ENCODE measurements around the gene PSMA5. TPM values are rescaled to one million over a fixed set of nuclear protein-coding genes. Genes with fewer than 3 reads are reported as not detected.

The PSMA5 gene
- total RNA-seq, 2 donors from 2014 or later = 24.6 to 31.8 TPM

GRCh38 chr1:109404838-109405237, 21.4 kb downstream of the PSMA5 start:
- WGBS = 86% methylated on average over 4 of the region's 4 CpGs
- H3K4me3 ChIP-seq = no peak overlapping the region
- no peak overlapping the region for H3K27ac ChIP-seq
- intact Hi-C loops (cut with DNase I) = loop anchor here (5.0 kb wide), 1 partner anchor 143 kb away; no protein-coding TSS in a partner anchor
- TF ChIP-seq POLR2AphosphoS5 (IDR thresholded peaks at IDR 0.05) = no peak
- TF ChIP-seq POLR2A (IDR thresholded peaks at IDR 0.05) = no peak
- TF ChIP-seq, protein P1, sequence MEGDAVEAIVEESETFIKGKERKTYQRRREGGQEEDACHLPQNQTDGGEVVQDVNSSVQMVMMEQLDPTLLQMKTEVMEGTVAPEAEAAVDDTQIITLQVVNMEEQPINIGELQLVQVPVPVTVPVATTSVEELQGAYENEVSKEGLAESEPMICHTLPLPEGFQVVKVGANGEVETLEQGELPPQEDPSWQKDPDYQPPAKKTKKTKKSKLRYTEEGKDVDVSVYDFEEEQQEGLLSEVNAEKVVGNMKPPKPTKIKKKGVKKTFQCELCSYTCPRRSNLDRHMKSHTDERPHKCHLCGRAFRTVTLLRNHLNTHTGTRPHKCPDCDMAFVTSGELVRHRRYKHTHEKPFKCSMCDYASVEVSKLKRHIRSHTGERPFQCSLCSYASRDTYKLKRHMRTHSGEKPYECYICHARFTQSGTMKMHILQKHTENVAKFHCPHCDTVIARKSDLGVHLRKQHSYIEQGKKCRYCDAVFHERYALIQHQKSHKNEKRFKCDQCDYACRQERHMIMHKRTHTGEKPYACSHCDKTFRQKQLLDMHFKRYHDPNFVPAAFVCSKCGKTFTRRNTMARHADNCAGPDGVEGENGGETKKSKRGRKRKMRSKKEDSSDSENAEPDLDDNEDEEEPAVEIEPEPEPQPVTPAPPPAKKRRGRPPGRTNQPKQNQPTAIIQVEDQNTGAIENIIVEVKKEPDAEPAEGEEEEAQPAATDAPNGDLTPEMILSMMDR (IDR thresholded peaks at IDR 0.05) = no peak
- H3K4me1 ChIP-seq (replicated peaks) = no peaks in the 10 kb centered on the region
- H3K36me3 ChIP-seq = peaks cover 0 to 8% of the 10 kb centered on the region in 2 donors
- DNase-seq (ENCODE audit: low spot score) = no peak
- no peaks in the 10 kb centered on the region for H3K9me3 ChIP-seq
- H3K27me3 ChIP-seq (replicated peaks; ENCODE audit: insufficient read depth) = no peaks in the 10 kb centered on the region

- no peaks in the 10 kb centered on the region for H3K36me3 ChIP-seq
- intact Hi-C loops (cut with DNase I) = loop anchor here (5.0 kb wide), 1 partner anchor 140 kb away; no protein-coding TSS in a partner anchor
Measured at GRCh38 chr1:109402025-109402424, 24.2 kb downstream of the PSMA5 start.

GRCh38 chr1:109400035-109400655, 26.1 kb downstream of the PSMA5 start:
- Histone ChIP-seq H3K4me3 (no peak overlapping the region), H3K4me1 (replicated peaks) (peaks cover 15% of the 10 kb centered on the region), H3K27ac (no peak overlapping the region), H3K36me3 (no peaks in the 10 kb centered on the region), H3K27me3 (replicated peaks; ENCODE audit: insufficient read depth) (no peaks in the 10 kb centered on the region), H3K9me3 (no peaks in the 10 kb centered on the region)
- WGBS = 96% methylated on average over 3 of the region's 3 CpGs
- intact Hi-C loops (cut with DNase I) = loop anchor here (5.0 kb wide), 1 partner anchor 138 kb away; no protein-coding TSS in a partner anchor
- TF ChIP-seq, protein P1 (IDR thresholded peaks at IDR 0.05) = no peak
- no peak for DNase-seq (ENCODE audit: low spot score)

More at GRCh38 chr1:109402025-109402424, 24.2 kb downstream of the PSMA5 start:
- no peak overlapping the region for H3K27ac ChIP-seq
- H3K9me3 ChIP-seq = no peaks in the 10 kb centered on the region
- DNase-seq (ENCODE audit: low spot score) = no peak
- H3K27me3 ChIP-seq (replicated peaks; ENCODE audit: insufficient read depth) = no peaks in the 10 kb centered on the region
- no peak overlapping the region for H3K4me3 ChIP-seq
- TF ChIP-seq POLR2A (IDR thresholded peaks at IDR 0.05) (no peak), POLR2AphosphoS5 (IDR thresholded peaks at IDR 0.05) (no peak)
- TF ChIP-seq, protein P1 (IDR thresholded peaks at IDR 0.05) = no peak
- H3K4me1 ChIP-seq (replicated peaks) = peaks cover 10% of the 10 kb centered on the region

GRCh38 chr1:109399326-109399957, 26.8 kb downstream of the PSMA5 start:
- H3K9me3 ChIP-seq = no peaks in the 10 kb centered on the region
- H3K27me3 ChIP-seq (replicated peaks; ENCODE audit: insufficient read depth) = no peaks in the 10 kb centered on the region
- H3K4me3 ChIP-seq = no peak overlapping the region
- peaks cover 15% of the 10 kb centered on the region for H3K4me1 ChIP-seq (replicated peaks)
- peak; percentile 61 for DNase-seq (ENCODE audit: low spot score)
- H3K27ac ChIP-seq = peak overlapping the region in 1 of 2 donors; percentile 72
- intact Hi-C loops (cut with DNase I) = loop anchor here (2.0 kb wide), 1 partner anchor 117 kb away; the partner anchor contains the start of gene PSRC1
- WGBS = 32% methylated on average over 2 of the region's 2 CpGs
- no peaks in the 10 kb centered on the region for H3K36me3 ChIP-seq
- TF ChIP-seq, protein P1 (IDR thresholded peaks at IDR 0.05) = peak; percentile 58 to 93 (median 88)
- TF ChIP-seq POLR2A (IDR thresholded peaks at IDR 0.05) (no peak), POLR2AphosphoS5 (IDR thresholded peaks at IDR 0.05) (no peak)

All from prostate gland (tissue), 2 donors.